NCI-H2081 (cell line): Measurements from ENCODE around the gene RHAG.

Experiments used
- DNase-seq, 2 experiments: peaks; one replicate each; lab custom pipeline; 2025; lab: John Stamatoyannopoulos, UW

The RHAG gene

DNA sequence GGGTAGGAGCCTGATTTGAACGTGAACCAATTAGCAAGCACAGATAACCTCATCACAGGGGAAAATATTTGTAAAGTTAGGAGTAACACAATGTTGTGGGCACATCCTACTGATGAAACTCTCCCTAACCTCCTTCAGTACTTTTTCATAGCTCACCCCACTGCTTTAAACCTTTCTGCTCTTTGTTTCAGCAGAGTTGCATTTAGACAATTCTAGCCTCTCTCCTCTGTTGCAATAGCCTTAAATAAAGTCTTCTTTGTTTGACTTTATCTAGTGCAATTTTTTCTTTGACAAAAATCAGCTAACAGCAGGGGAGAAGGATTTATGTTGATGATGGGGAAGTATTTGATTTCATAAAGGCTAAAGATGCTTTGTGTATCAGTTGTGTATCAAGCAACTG, 72.1 kb downstream of the RHAG start:
- no peak for DNase-seq

DNA sequence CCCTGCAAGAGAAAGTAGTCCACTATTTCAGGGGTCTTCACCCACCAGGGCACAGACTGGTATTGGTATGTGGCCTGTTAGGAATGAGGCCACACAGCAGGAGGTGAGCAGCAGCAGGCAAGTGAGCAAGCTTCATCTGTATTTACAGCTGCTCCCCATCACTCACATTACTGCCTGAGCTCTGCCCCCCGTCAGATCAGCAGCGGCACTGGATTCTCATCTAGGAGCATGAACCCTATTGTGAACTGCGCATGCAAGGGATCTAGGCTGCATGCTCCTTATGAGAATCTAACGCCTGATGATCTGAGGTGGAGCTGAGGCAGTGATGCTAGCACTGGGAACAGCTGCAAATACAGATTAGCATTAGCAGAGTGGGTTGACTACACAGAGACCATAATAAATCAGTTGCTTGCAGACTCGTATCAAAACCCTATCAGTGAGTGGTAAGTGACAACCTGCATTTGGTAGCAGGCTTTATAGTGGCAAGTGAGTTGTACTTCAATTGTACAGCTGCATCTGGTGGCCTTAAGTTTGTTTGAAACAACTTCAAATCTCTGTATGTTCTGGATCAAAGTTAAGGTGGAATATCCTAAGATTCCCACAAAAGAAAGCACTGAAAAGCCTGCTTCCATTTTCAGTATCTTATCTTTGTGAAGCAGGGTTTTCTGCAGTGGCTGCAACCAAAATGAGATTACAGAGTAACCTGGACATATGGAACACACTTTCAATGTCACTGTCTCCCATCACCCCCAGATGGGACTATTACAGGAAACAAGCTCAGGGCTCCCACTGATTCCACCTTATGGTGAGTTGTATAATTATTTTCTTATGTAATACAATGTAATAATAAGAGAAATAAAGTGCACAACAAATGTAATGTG, 73.4 kb downstream of the RHAG start:
- DNase-seq, result no peak

DNA sequence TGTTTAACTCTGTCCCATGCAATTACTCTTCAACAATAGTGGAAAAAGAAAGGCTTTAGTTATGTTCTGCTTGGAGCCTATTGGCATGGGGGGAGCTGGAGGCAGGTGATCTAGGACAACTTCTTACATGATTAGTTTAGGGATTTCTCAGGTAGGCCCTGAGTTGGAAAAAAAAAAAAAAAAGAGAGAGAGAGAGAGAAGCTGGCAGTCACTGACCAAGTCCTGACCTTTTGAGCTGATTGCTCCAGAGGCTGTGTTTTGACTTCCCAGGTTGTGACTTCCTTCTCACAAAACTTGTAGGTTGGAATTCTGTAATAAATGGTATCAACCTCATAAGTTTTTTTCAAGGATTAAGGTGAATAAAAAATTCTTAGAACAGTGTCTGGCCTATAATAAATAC, 78.4 kb downstream of the RHAG start:
- no peak for DNase-seq

DNA sequence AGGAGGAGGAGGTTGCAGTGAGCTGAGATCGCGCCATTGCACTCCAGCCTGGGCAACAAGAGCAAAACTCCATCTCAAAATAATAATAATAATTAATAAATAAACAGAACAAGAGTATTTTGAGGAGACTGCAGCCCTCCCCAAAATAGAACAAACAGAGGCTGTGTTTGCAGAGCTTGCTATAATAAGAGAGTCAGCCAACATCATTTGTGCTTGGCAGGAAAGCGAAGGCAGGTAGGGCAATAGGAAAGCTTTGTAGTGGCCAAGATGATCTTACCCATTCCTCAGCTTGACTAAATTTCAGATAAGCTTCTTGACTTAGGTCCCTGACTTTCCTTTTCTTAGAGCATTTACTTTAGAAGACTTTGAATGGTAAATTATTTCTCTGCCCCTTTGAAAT, 79.5 kb downstream of the RHAG start:
- peak in 1 of 2 experiments; percentile 8 for DNase-seq

DNA sequence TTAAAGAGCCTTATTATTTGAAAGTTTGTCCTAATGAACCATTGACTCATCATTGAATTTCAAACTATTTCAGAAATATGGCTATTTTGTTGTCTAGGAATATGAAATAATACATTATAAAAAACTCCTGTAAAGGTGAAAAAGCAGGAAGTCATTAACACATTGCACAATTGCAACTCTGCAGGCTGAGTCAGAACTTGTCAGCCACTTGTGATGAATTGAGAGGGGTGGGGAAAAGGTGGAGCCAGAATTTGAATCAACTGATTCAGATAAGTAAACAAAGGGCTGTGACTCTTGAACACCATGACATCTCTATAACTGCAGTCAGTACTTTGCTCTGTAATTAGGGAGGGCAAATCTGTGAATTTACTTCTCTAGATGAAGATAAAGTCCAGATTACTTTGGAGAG, 80.2 kb downstream of the RHAG start:
- DNase-seq, result peak; percentile 21 to 76

DNA sequence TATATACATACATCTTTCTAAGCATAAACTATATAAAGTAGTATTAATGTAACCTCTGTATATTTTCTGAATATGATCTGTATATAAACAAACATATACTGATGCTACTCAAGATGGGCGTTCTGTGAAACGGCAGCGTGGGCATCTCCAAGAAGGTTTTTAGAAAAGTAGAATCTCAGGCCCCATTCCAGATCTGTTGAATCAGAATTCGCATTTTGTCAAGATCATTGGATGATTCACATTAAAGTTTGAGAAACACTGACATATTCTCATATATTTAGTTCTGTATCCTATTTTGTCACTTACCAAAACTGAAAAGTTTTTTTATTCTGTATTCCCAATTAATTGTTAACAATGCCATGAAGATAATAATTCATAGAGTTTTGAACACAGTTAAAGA, 80.7 kb downstream of the RHAG start:
- no peak for DNase-seq
